Muscle of leg (tissue), 11 donors: ENCODE data around the gene AMFR. TPM values are rescaled to one million over a fixed set of nuclear protein-coding genes. Genes with fewer than 3 reads are reported as not detected.
A peak's percentile ranks its signal among the peaks of the same experiment; 100 is the strongest.

Source experiments
- DNase-seq: peaks from one replicate; pipeline ENCODE4 v3.0.0; 2013
- H3K27ac ChIP-seq: one replicate; pipeline ENCODE4 v1.5.1; 2013; ENCODE audit warnings: mild to moderate bottlenecking, low read length, control low read depth
- H3K27me3 ChIP-seq: one replicate; pipeline ENCODE4 v1.6.1; 2013; ENCODE audit warnings: low read length; ENCODE audit not compliant: control insufficient read depth, insufficient read depth
- H3K36me3 ChIP-seq: one replicate; pipeline ENCODE4 v1.6.1; 2013; ENCODE audit warnings: low read length; ENCODE audit not compliant: control insufficient read depth, insufficient read depth
- H3K4me1 ChIP-seq: one replicate; pipeline ENCODE4 v1.6.1; 2013; ENCODE audit warnings: low read length; ENCODE audit not compliant: control insufficient read depth, insufficient read depth
- H3K4me3 ChIP-seq: one replicate; pipeline ENCODE4 v1.5.1; 2013; ENCODE audit warnings: low read length, control low read depth
- H3K9me3 ChIP-seq: replicated peaks from 2 replicates; pipeline ENCODE4 v1.6.1; 2013; ENCODE audit warnings: low read depth, low read length; ENCODE audit not compliant: control insufficient read depth
- WGBS: methylation state at CpG from one replicate; pipeline ENCODE4 v1.1.5; 2013; ENCODE audit warnings: missing lambda C conversion rate; ENCODE audit not compliant: insufficient coverage; 5-methylcytosine and 5-hydroxymethylcytosine counted together
- polyA plus RNA-seq, 8 donors: library from polyadenylated mRNA; unstranded; fragments of 120-200 nt; gene quantifications; one replicate each; pipeline versions ENCODE4 v1.2.1 to v1.2.3, GENCODE V29; 2013; ENCODE audit warnings: inconsistent platforms in 1 of 8, low replicate concordance in 1 of 8; ENCODE audit not compliant: insufficient read length in 8 of 8, insufficient read depth in 1 of 8
- total RNA-seq: library from RNA; stranded (reverse); fragments of 120-200 nt; gene quantifications from one replicate; pipeline ENCODE4 v1.2.4, GENCODE V29; 2013

The AMFR gene
- total and polyA plus RNA-seq, 9 donors: 36.6 to 70.4 (median 49.1) TPM

- Histone ChIP-seq H3K4me3 (no peak overlapping the region), H3K4me1 (peaks cover 15% of the 10 kb centered on the region), H3K27me3 (no peaks in the 10 kb centered on the region), H3K36me3 (peaks cover 9% of the 10 kb centered on the region), H3K9me3 (no peaks in the 10 kb centered on the region), H3K27ac (no peak overlapping the region)
- DNase-seq: no peak
- WGBS: no CpG with 5 or more reads among the region's 4 CpGs
These were observed 1.2 kb upstream of the AMFR start for GRCh38 chr16:56426585-56426984.

GRCh38 chr16:56424791-56425438, 430 bp downstream of the AMFR start:
- Histone ChIP-seq H3K4me3 (peak overlapping the region; percentile 53), H3K27me3 (no peaks in the 10 kb centered on the region), H3K9me3 (no peaks in the 10 kb centered on the region), H3K4me1 (peaks cover 15% of the 10 kb centered on the region), H3K36me3 (no peaks in the 10 kb centered on the region), H3K27ac (no peak overlapping the region)
- WGBS: under 1% methylated on average over 71 of the region's 79 CpGs
- DNase-seq: peak; percentile 50

- Histone ChIP-seq H3K4me3 (peak overlapping the region; percentile 53), H3K36me3 (no peaks in the 10 kb centered on the region), H3K27ac (peak overlapping the region; percentile 42), H3K27me3 (no peaks in the 10 kb centered on the region), H3K4me1 (peaks cover 15% of the 10 kb centered on the region), H3K9me3 (no peaks in the 10 kb centered on the region)
- under 1% methylated on average over 14 of the region's 16 CpGs for WGBS
- peak; percentile 38 for DNase-seq
These were observed 961 bp downstream of the AMFR start for GRCh38 chr16:56424404-56424764.

- H3K27ac ChIP-seq: peak overlapping the region; percentile 42
- DNase-seq: no peak
- H3K4me1 ChIP-seq: peaks cover 15% of the 10 kb centered on the region
- H3K27me3 ChIP-seq: no peaks in the 10 kb centered on the region
- 34% methylated on average over 5 of the region's 7 CpGs for WGBS
- H3K4me3 ChIP-seq: peak overlapping the region; percentile 53
- no peaks in the 10 kb centered on the region for H3K36me3 ChIP-seq
- no peaks in the 10 kb centered on the region for H3K9me3 ChIP-seq
These were observed 1.6 kb downstream of the AMFR start for GRCh38 chr16:56423584-56424403.

- peaks cover 15% of the 10 kb centered on the region for H3K4me1 ChIP-seq
- H3K4me3 ChIP-seq: no peak overlapping the region
These were observed 2.4 kb downstream of the AMFR start for GRCh38 chr16:56422896-56423441.

GRCh38 chr16:56421976-56422669, 3.2 kb downstream of the AMFR start:
- DNase-seq: no peak
- H3K4me1 ChIP-seq: peaks cover 15% of the 10 kb centered on the region
- no peaks in the 10 kb centered on the region for H3K36me3 ChIP-seq
- H3K4me3 ChIP-seq: no peak overlapping the region
- H3K9me3 ChIP-seq: no peaks in the 10 kb centered on the region
- no peaks in the 10 kb centered on the region for H3K27me3 ChIP-seq
- 82% methylated on average over 5 of the region's 5 CpGs for WGBS
- H3K27ac ChIP-seq: no peak overlapping the region

More at GRCh38 chr16:56422896-56423441, 2.4 kb downstream of the AMFR start:
- 56% methylated on average over 2 of the region's 4 CpGs for WGBS
- Histone ChIP-seq H3K27ac (no peak overlapping the region), H3K9me3 (no peaks in the 10 kb centered on the region), H3K27me3 (no peaks in the 10 kb centered on the region), H3K36me3 (no peaks in the 10 kb centered on the region)
- no peak for DNase-seq

- no peak overlapping the region for H3K4me3 ChIP-seq
- H3K27ac ChIP-seq: no peak overlapping the region
- no CpG with 5 or more reads among the region's 2 CpGs for WGBS
- no peaks in the 10 kb centered on the region for H3K36me3 ChIP-seq
- no peaks in the 10 kb centered on the region for H3K9me3 ChIP-seq
- no peak for DNase-seq
- no peaks in the 10 kb centered on the region for H3K27me3 ChIP-seq
- peaks cover 15% of the 10 kb centered on the region for H3K4me1 ChIP-seq
These were observed 4.0 kb downstream of the AMFR start for GRCh38 chr16:56421313-56421712.

GRCh38 chr16:56420613-56421012, 4.7 kb downstream of the AMFR start:
- Histone ChIP-seq H3K36me3 (no peaks in the 10 kb centered on the region), H3K4me3 (no peak overlapping the region), H3K27me3 (no peaks in the 10 kb centered on the region), H3K27ac (no peak overlapping the region), H3K9me3 (no peaks in the 10 kb centered on the region), H3K4me1 (peaks cover 15% of the 10 kb centered on the region)
- no peak for DNase-seq

- WGBS: 89% methylated on average over 5 of the region's 8 CpGs
These were observed 5.4 kb downstream of the AMFR start for GRCh38 chr16:56419740-56420548.

More at GRCh38 chr16:56419740-56420548, 5.4 kb downstream of the AMFR start:
- H3K27ac ChIP-seq: no peak overlapping the region
- no peaks in the 10 kb centered on the region for H3K27me3 ChIP-seq
- H3K4me1 ChIP-seq: peaks cover 15% of the 10 kb centered on the region
- no peaks in the 10 kb centered on the region for H3K36me3 ChIP-seq
- DNase-seq: no peak
- no peak overlapping the region for H3K4me3 ChIP-seq
- no peaks in the 10 kb centered on the region for H3K9me3 ChIP-seq
